HepG2 (cell line): ENCODE data around the gene CD300A.

Experiments used
- BRCA1 ChIP-seq: sonication (generic); formaldehyde crosslinking; IDR thresholded peaks from 2 replicates; pipeline ENCODE4 v1.4.0; 2020; ENCODE audit warnings: missing genetic modification reagents
- CTCF ChIP-seq: sonication (generic); formaldehyde crosslinking; IDR thresholded peaks from 2 replicates; pipeline ENCODE4 v1.5.0; 2020; ENCODE audit warnings: mild to moderate bottlenecking, missing genetic modification reagents, moderate library complexity
- EZH2 ChIP-seq: conservative IDR thresholded peaks from 2 replicates; pipeline ENCODE4 v1.6.1; 2012; ENCODE audit warnings: mild to moderate bottlenecking, low read depth, low read length, moderate library complexity
- HDAC2 ChIP-seq: sonication (generic); formaldehyde crosslinking; IDR thresholded peaks from 2 replicates; pipeline ENCODE4 v1.4.0; 2020; ENCODE audit warnings: missing genetic modification reagents
- HOXA7 ChIP-seq: sonication (generic); formaldehyde crosslinking; IDR thresholded peaks from 2 replicates; pipeline ENCODE4 v1.8.1; 2022; ENCODE audit warnings: mild to moderate bottlenecking, missing genetic modification reagents, moderate library complexity
- MEIS2 ChIP-seq: sonication (generic); formaldehyde crosslinking; IDR thresholded peaks from 2 replicates; pipeline ENCODE4 v1.9.0; 2021; ENCODE audit warnings: mild to moderate bottlenecking, missing genetic modification reagents
- PCBP2 ChIP-seq: fragments of 200-400 bp; formaldehyde crosslinking; optimal IDR thresholded peaks from 2 replicates; pipeline ENCODE3; 2018; ENCODE audit warnings: low read length, low read depth; ENCODE audit not compliant: poor library complexity, severe bottlenecking
- RXRA ChIP-seq: sonication (generic); formaldehyde crosslinking; IDR thresholded peaks from 2 replicates; pipeline ENCODE4 v1.5.1; 2020; ENCODE audit warnings: missing genetic modification reagents
- TAF1 ChIP-seq: sonication (generic); formaldehyde crosslinking; IDR thresholded peaks from 2 replicates; pipeline ENCODE4 v1.4.0; 2020; ENCODE audit warnings: missing genetic modification reagents
- TCF7L2 ChIP-seq: IDR thresholded peaks from 2 replicates; pipeline ENCODE4 v1.6.1; 2011; ENCODE audit warnings: mild to moderate bottlenecking, low read depth, low read length, moderate library complexity
- USF2 ChIP-seq, 2 experiments: sonication (generic) in 1 of 2; formaldehyde crosslinking in 1 of 2; IDR thresholded peaks; 2 replicates each; pipeline versions ENCODE4 v1.5.1 to v1.6.1; 2011 to 2020; ENCODE audit warnings: borderline replicate concordance in 1 of 2, low read depth in 1 of 2, low read length in 1 of 2, mild to moderate bottlenecking in 1 of 2, missing genetic modification reagents in 1 of 2, moderate library complexity in 1 of 2
- ZNF225 ChIP-seq: sonication (generic); formaldehyde crosslinking; IDR thresholded peaks from 2 replicates; pipeline ENCODE4 v1.4.0; 2020; ENCODE audit warnings: mild to moderate bottlenecking, missing genetic modification reagents
- ZSCAN29 ChIP-seq: sonication (generic); formaldehyde crosslinking; conservative IDR thresholded peaks from 2 replicates; pipeline ENCODE4 v1.4.0; 2020; ENCODE audit warnings: mild to moderate bottlenecking, missing genetic modification reagents
- TF ChIP-seq, protein P1 (sequence below): sonication (generic); formaldehyde crosslinking; IDR thresholded peaks from 2 replicates; pipeline ENCODE4 v1.4.0; 2020; ENCODE audit warnings: missing genetic modification reagents

DNA sequence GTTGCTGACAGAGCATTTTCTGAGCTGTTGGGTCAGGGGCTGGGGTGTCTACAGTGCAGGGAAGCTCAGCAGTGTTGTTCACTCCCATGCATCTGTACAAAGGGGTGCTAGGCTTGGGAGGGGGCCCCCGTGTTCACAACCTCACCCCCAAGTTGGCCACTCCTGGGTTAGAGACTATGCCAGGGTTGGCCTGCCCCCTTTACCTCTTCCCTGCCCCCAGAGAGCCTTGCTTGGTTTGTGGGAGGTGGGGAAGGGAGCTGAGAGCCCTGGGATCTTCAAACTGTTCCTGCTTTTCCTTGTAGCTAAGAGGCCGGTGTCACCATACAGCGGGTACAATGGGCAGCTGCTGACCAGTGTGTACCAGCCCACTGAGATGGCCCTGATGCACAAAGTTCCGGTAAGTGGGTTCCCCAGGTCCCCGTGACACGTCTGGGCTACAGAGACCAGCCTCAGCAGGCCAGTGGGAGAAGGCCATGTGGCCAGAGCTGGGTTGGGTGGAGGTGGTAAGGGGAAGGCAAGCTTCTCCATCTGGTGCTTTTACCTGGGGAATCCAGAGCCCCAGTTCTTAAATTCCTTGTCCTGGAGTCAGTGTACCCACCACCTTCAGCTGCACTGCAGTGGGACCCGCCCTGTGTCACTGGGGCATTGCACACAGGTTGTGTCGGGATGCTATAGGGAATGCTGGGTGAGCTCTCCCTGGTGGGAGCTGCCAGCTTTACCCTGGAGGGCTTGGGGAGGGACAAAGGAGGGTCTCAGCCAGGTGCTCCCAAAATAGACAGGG lies 22.7 kb upstream of the CD300A start:
- TF ChIP-seq HOXA7 (CRISPR knock-in tag): no peak
- no peak for TF ChIP-seq BRCA1 (CRISPR knock-in tag)
- TF ChIP-seq CTCF (CRISPR knock-in tag): no peak
- TF ChIP-seq USF2 (IDR thresholded peaks at IDR 0.05; ENCODE audit: low read depth, low read length): no peak
- no peak for TF ChIP-seq USF2 (CRISPR knock-in tag; IDR thresholded peaks at IDR 0.05; ENCODE audit: borderline replicate concordance)
- TF ChIP-seq ZNF225 (CRISPR knock-in tag): no peak
- TF ChIP-seq, protein P1, sequence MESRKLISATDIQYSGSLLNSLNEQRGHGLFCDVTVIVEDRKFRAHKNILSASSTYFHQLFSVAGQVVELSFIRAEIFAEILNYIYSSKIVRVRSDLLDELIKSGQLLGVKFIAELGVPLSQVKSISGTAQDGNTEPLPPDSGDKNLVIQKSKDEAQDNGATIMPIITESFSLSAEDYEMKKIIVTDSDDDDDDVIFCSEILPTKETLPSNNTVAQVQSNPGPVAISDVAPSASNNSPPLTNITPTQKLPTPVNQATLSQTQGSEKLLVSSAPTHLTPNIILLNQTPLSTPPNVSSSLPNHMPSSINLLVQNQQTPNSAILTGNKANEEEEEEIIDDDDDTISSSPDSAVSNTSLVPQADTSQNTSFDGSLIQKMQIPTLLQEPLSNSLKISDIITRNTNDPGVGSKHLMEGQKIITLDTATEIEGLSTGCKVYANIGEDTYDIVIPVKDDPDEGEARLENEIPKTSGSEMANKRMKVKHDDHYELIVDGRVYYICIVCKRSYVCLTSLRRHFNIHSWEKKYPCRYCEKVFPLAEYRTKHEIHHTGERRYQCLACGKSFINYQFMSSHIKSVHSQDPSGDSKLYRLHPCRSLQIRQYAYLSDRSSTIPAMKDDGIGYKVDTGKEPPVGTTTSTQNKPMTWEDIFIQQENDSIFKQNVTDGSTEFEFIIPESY (CRISPR knock-in tag): no peak
- TF ChIP-seq TAF1 (CRISPR knock-in tag): no peak
- no peak; the same call in 1 of the 2 replicates for TF ChIP-seq MEIS2 (CRISPR knock-in tag)
- no peak for TF ChIP-seq PCBP2
- TF ChIP-seq HDAC2: no peak
- TF ChIP-seq ZSCAN29: no peak
- no peak for TF ChIP-seq TCF7L2
- no peak for TF ChIP-seq RXRA (CRISPR knock-in tag)
- TF ChIP-seq EZH2: no peak
